Caco-2 (cell line): ENCODE measurements around the gene FSHR. TPM values are rescaled to one million over a fixed set of nuclear protein-coding genes. Genes with fewer than 3 reads are reported as not detected.

Experiments
- BruUV-seq: library from RNA; stranded (reverse); fragments of 400-500 nt; replicated peaks from 2 replicates; lab custom pipeline; 2021; lab: Mats Ljungman, UMichigan
- CTCF ChIA-PET: fragments of 300-600 bp; sonication (Branson Sonifier 250); formaldehyde crosslinking; loops from one replicate; lab custom pipeline; 2022; ENCODE audit warnings: antibody characterized with exemption; lab: Charles Lee
- POLR2A ChIA-PET: fragments of 300-600 bp; sonication (Branson Sonifier 250); formaldehyde crosslinking; loops from one replicate; lab custom pipeline; 2022; ENCODE audit warnings: antibody characterized with exemption; lab: Charles Lee
- DNase-seq, 2 experiments: peaks; one replicate each; pipeline versions ENCODE4 v3.0.0 to v3.0.0-alpha.2; 2020 to 2022
- H3K27me3 ChIP-seq: replicated peaks from 2 replicates; pipeline ENCODE4 v1.6.0; 2011; ENCODE audit warnings: low read length; ENCODE audit not compliant: control insufficient read depth, insufficient read depth
- H3K36me3 ChIP-seq: 2 replicates; pipeline ENCODE4 v1.5.1; 2011; ENCODE audit warnings: low read length; ENCODE audit not compliant: control insufficient read depth, insufficient read depth
- H3K4me1 ChIP-seq: fragments of 250-450 bp; sonication (Bioruptor Pico); 2 replicates; pipeline ENCODE4 v1.5.1; 2020; ENCODE audit warnings: mild to moderate bottlenecking
- H3K4me3 ChIP-seq: 2 replicates; pipeline ENCODE4 v1.5.1; 2011; ENCODE audit warnings: low read depth, mild to moderate bottlenecking, control low read depth, low read length
- H3K9me3 ChIP-seq: fragments of 250-450 bp; sonication (Bioruptor Pico); 2 replicates; pipeline ENCODE4 v1.5.1; 2020; ENCODE audit warnings: mild to moderate bottlenecking, moderate library complexity
- H3K27ac Mint-ChIP-seq: one replicate; pipeline ENCODE4 v1.8.0; 2022; ENCODE audit warnings: mixed read lengths; ENCODE audit not compliant: unreplicated experiment
- H3K27me3 Mint-ChIP-seq: one replicate; pipeline ENCODE4 v1.8.0; 2022; ENCODE audit warnings: mixed read lengths; ENCODE audit not compliant: insufficient read depth, unreplicated experiment
- H3K36me3 Mint-ChIP-seq: one replicate; pipeline ENCODE4 v1.8.0; 2022; ENCODE audit warnings: mild to moderate bottlenecking, mixed read lengths; ENCODE audit not compliant: insufficient read depth, unreplicated experiment
- H3K4me1 Mint-ChIP-seq: one replicate; pipeline ENCODE4 v1.8.0; 2022; ENCODE audit warnings: low read depth, mixed read lengths; ENCODE audit not compliant: unreplicated experiment
- H3K4me3 Mint-ChIP-seq: one replicate; pipeline ENCODE4 v1.8.0; 2022; ENCODE audit warnings: mild to moderate bottlenecking, moderate library complexity, mixed read lengths; ENCODE audit not compliant: unreplicated experiment
- H3K9me3 Mint-ChIP-seq: one replicate; pipeline ENCODE4 v1.8.0; 2022; ENCODE audit warnings: mixed read lengths; ENCODE audit not compliant: unreplicated experiment
- intact Hi-C: fragments of 100-400 bp; cut with micrococcal nuclease; formaldehyde crosslinking; loops from one replicate; pipeline ENCODE4 v1.10.0; 2022; ENCODE audit not compliant: unreplicated experiment
- total RNA-seq: library from RNA; stranded (reverse); gene quantifications from 2 replicates; pipeline ENCODE4 v1.2.3, GENCODE V29; 2022
- TF ChIP-seq, protein P1 (sequence below), 2 experiments: fragments of 200-600 bp in 1 of 2; IDR thresholded peaks; 1 replicate in 1 of 2; 2 replicates in 1 of 2; pipeline versions ENCODE4 v1.5.1 to v1.8.0; 2011 to 2022; ENCODE audit warnings: antibody characterized with exemption in 1 of 2, control low read depth in 1 of 2, inconsistent platforms in 1 of 2, low read depth in 1 of 2, low read length in 1 of 2, mild to moderate bottlenecking in 1 of 2, moderate library complexity in 1 of 2; ENCODE audit not compliant: insufficient read depth in 1 of 2, severe bottlenecking in 1 of 2, unreplicated experiment in 1 of 2

The FSHR gene
- total RNA-seq, 1 experiment from 2014 or later: 0.41 TPM

DNA sequence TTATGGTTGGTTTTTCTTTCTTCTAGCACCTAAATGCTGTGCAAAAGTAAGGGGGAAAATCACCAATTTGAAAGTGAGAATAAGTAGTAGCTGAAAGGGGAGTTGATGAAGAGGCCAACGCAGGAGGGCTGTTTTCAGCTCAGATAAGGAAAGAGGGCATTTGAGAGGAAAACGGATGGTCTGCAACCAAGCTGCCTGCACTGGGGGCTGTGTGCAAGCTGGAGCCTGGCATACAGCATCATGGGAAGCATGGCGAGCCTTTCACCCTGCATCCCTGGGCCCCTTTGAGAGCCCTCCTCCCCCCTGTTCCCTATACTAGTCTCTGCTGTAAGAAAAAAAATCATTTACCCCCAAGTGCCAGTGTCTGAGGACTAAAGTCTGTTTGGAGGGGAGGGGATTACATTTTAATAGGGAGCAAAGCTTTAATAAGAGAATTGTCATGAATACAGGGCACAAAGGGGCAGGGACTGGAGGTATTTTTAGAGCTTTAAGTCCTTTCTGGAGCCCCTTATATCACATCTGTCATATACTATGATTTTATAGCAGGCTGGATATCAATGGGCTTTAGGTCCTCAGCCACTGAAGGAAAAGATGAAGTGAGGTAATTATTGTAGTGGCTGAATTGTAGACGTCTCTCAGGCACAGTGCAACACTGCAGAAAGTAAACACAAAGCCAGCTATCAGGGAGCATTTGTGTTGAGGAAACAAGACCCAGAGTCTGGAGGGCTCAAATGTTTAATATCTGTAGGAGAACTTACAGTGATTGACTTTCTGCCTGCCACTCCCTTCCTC lies 120.7 kb downstream of the FSHR start:
- Mint-ChIP-seq H3K27me3 (no peaks in the 10 kb centered on the region), H3K4me1 (no peaks in the 10 kb centered on the region), H3K36me3 (no peaks in the 10 kb centered on the region), H3K27ac (no peak overlapping the region), H3K4me3 (no peak overlapping the region), H3K9me3 (no peaks in the 10 kb centered on the region)
- no peak overlapping the region for H3K4me3 ChIP-seq
- H3K36me3 ChIP-seq: no peaks in the 10 kb centered on the region
- H3K27me3 ChIP-seq: no peaks in the 10 kb centered on the region
- POLR2A ChIA-PET: no interaction called here
- peaks cover 3% of the 10 kb centered on the region; the same call in 1 of the 2 replicates for H3K9me3 ChIP-seq
- DNase-seq: no peak
- no peaks in the 10 kb centered on the region for H3K4me1 ChIP-seq
- TF ChIP-seq, protein P1, sequence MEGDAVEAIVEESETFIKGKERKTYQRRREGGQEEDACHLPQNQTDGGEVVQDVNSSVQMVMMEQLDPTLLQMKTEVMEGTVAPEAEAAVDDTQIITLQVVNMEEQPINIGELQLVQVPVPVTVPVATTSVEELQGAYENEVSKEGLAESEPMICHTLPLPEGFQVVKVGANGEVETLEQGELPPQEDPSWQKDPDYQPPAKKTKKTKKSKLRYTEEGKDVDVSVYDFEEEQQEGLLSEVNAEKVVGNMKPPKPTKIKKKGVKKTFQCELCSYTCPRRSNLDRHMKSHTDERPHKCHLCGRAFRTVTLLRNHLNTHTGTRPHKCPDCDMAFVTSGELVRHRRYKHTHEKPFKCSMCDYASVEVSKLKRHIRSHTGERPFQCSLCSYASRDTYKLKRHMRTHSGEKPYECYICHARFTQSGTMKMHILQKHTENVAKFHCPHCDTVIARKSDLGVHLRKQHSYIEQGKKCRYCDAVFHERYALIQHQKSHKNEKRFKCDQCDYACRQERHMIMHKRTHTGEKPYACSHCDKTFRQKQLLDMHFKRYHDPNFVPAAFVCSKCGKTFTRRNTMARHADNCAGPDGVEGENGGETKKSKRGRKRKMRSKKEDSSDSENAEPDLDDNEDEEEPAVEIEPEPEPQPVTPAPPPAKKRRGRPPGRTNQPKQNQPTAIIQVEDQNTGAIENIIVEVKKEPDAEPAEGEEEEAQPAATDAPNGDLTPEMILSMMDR (IDR thresholded peaks at IDR 0.05; ENCODE audit: insufficient read depth in 1 of 2, low read depth in 1 of 2, low read length in 1 of 2, severe bottlenecking in 1 of 2, unreplicated experiment in 1 of 2): no peak
- CTCF ChIA-PET: no interaction called here
- BruUV-seq: no TSS peak
- intact Hi-C loops: no loop called here

DNA sequence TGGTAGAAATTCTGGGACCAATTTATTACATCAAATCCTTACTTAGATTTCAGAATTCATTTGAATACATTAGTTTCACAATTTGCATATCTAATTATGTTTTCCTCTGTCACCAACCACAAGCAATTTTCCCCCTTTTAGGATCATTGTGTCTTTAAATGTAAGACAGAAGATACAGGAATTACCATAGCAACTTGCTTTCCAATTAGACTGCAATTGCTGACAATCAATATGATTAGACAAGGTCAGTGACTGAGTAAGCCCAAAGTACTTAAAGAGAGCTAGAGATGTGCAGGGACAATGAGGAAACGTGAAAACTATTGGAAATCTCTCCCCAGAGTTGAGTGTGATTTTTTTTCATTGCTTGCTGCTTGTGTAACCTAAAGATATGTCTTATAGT lies 121.4 kb downstream of the FSHR start:
- no peak overlapping the region for H3K27ac Mint-ChIP-seq
- POLR2A ChIA-PET: no interaction called here
- H3K27me3 ChIP-seq: no peaks in the 10 kb centered on the region
- no peaks in the 10 kb centered on the region for H3K9me3 Mint-ChIP-seq
- no peaks in the 10 kb centered on the region for H3K4me1 ChIP-seq
- BruUV-seq: no TSS peak
- no peak for DNase-seq
- H3K36me3 ChIP-seq: no peaks in the 10 kb centered on the region
- TF ChIP-seq, protein P1 (IDR thresholded peaks at IDR 0.05; ENCODE audit: insufficient read depth in 1 of 2, low read depth in 1 of 2, low read length in 1 of 2, severe bottlenecking in 1 of 2, unreplicated experiment in 1 of 2): no peak
- intact Hi-C loops: no loop called here
- H3K9me3 ChIP-seq: peaks cover 3% of the 10 kb centered on the region; the same call in 1 of the 2 replicates
- H3K4me1 Mint-ChIP-seq: no peaks in the 10 kb centered on the region
- no peak overlapping the region for H3K4me3 Mint-ChIP-seq
- H3K27me3 Mint-ChIP-seq: no peaks in the 10 kb centered on the region
- H3K36me3 Mint-ChIP-seq: no peaks in the 10 kb centered on the region
- CTCF ChIA-PET: no interaction called here
- H3K4me3 ChIP-seq: no peak overlapping the region

DNA sequence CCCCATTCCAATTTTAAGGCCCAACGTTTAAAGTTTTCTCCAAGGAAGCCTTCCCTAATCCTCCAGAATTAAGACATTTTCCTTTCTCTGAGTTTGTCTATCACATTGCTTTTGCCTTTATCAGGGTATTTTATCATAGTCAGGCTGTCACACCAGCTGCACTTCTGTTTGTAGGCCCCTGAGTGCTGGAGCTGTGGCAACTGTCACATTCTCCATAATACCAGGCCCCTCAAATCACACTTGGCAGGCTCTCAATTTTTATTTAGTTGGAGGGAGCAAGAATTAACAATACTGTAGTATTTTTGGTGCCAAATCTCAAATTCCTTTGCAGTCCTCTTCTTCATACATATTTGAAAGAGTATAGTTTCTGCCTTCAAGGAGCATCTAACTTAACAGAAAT lies 122.2 kb downstream of the FSHR start:
- no peak for DNase-seq
- Histone ChIP-seq H3K4me3 (no peak overlapping the region), H3K4me1 (no peaks in the 10 kb centered on the region), H3K9me3 (no peaks in the 10 kb centered on the region), H3K27me3 (no peaks in the 10 kb centered on the region), H3K36me3 (no peaks in the 10 kb centered on the region)
- Mint-ChIP-seq H3K4me1 (no peaks in the 10 kb centered on the region), H3K27me3 (no peaks in the 10 kb centered on the region), H3K4me3 (no peak overlapping the region), H3K27ac (no peak overlapping the region), H3K9me3 (no peaks in the 10 kb centered on the region), H3K36me3 (no peaks in the 10 kb centered on the region)
- POLR2A ChIA-PET: no interaction called here
- TF ChIP-seq, protein P1 (IDR thresholded peaks at IDR 0.05; ENCODE audit: insufficient read depth in 1 of 2, low read depth in 1 of 2, low read length in 1 of 2, severe bottlenecking in 1 of 2, unreplicated experiment in 1 of 2): no peak
- intact Hi-C loops: no loop called here
- CTCF ChIA-PET: no interaction called here
- BruUV-seq: no TSS peak
